ENCODE measurements around the gene CAVIN2. TPM values are rescaled to one million over a fixed set of nuclear protein-coding genes. Genes with fewer than 3 reads are reported as not detected.

The CAVIN2 gene
- total RNA-seq, 2 donors from 2014 or later, result 10.9 to 15.8 TPM

DNA sequence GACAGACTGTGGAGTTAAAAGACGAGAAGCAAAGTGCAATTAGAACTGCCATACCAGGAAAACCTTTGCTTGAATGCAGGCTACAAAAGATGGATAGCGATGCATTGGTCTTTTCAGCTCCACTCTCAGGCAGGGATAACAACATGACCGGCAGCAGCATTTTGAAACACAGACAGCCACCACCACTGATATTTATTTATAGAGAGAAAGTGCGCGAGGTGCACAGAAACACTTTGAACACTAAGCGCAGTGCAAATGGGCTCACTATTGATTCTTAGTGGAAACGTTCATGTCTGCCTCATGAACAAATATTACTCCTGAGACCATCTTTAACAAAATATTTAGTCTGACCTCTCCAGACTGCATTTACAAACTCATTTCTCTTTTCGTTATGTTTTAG is 32.9 kb downstream of the CAVIN2 start:
- DNase-seq, result no peak
- no peak overlapping the region for H3K4me3 ChIP-seq
- no peaks in the 10 kb centered on the region for H3K9me3 ChIP-seq
- H3K27me3 ChIP-seq, result no peaks in the 10 kb centered on the region
- no peaks in the 10 kb centered on the region for H3K4me1 ChIP-seq
- no peak overlapping the region for H3K27ac ChIP-seq
- ATAC-seq, result no peak
- H3K36me3 ChIP-seq (replicated peaks in 1 of 2; ENCODE audit: insufficient read depth in 1 of 2, low read depth in 2 of 2), result no peaks in the 10 kb centered on the region
- 64 to 65% methylated on average over 8 of the region's 8 CpGs for WGBS, 2 donors
- TF ChIP-seq, protein P1, sequence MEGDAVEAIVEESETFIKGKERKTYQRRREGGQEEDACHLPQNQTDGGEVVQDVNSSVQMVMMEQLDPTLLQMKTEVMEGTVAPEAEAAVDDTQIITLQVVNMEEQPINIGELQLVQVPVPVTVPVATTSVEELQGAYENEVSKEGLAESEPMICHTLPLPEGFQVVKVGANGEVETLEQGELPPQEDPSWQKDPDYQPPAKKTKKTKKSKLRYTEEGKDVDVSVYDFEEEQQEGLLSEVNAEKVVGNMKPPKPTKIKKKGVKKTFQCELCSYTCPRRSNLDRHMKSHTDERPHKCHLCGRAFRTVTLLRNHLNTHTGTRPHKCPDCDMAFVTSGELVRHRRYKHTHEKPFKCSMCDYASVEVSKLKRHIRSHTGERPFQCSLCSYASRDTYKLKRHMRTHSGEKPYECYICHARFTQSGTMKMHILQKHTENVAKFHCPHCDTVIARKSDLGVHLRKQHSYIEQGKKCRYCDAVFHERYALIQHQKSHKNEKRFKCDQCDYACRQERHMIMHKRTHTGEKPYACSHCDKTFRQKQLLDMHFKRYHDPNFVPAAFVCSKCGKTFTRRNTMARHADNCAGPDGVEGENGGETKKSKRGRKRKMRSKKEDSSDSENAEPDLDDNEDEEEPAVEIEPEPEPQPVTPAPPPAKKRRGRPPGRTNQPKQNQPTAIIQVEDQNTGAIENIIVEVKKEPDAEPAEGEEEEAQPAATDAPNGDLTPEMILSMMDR (IDR thresholded peaks at IDR 0.05), result no peak
- no peak for TF ChIP-seq POLR2A (IDR thresholded peaks at IDR 0.05)
- intact Hi-C loops (cut with DNase I), result loop anchor here (5.0 kb wide), 1 partner anchor 348 kb away; no protein-coding TSS in a partner anchor

DNA sequence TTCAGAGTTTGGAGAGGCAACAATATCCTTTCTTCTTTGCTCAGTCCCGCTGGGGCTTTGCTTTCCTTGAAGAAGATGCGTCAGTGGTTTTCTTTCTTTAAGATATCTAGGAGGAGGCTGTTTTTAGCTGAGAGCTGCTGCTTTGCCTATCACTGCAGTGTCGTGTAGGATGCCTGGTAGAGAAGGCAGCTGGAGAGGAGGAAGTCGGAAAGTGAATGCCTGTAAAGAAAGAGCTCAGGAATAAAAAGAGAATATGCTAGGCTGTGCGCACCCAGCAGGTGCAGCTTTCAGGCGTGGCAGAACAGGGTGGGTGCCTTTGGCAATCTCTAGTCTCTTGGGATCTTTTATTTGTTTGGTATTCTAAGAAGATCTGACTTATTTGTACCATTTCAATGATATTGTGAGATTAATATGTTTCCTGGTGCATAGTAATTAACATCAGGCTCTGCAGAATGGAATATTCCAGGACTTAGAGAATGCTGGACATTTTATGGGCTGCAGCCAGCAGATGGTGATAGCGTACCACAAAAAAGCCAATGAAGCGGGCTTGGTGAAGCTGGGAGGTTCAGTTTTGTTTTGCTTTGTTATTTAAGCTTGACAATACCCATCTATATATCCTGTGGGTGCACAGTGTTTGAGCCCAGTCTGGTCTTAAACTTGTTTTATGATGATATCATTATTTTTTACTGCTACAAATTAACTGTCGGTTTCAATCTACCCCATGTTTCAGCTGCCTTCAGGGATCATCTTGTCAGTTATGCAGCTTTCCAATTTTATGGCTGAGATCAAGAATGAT is 34.9 kb downstream of the CAVIN2 start:
- intact Hi-C loops (cut with DNase I), result loop anchor here (5.0 kb wide), 1 partner anchor 350 kb away; no protein-coding TSS in a partner anchor
- WGBS, 2 donors, result 38 to 41% methylated on average over 9 of the region's 9 CpGs

DNA sequence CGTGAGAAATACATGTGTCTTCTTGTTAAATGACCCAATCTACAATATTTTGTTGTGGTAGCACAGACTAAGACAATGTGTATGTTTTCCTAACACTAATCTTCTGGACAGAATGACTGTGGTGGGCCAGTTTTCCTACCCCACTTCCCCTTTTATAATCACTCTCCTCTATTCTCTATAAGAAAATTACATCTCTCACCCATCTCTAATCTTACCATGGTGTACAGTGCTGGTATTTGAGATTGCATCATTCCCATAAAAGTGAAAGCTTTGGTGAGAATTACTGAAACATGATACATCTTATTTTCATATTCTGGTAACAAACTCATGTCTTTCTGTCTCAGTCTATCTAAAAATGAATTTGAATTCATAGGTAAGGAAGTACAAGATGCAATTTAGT is 40.5 kb downstream of the CAVIN2 start:
- no peak overlapping the region for H3K27ac ChIP-seq
- H3K4me3 ChIP-seq, result no peak overlapping the region
- H3K36me3 ChIP-seq (replicated peaks in 1 of 2; ENCODE audit: insufficient read depth in 1 of 2, low read depth in 2 of 2), result no peaks in the 10 kb centered on the region
- no peak for ATAC-seq
- no peaks in the 10 kb centered on the region for H3K4me1 ChIP-seq
- 91 to 100% methylated on average over 1 of the region's 1 CpG for WGBS, 2 donors
- DNase-seq, result no peak
- no peaks in the 10 kb centered on the region for H3K9me3 ChIP-seq
- H3K27me3 ChIP-seq, result no peaks in the 10 kb centered on the region
- intact Hi-C loops (cut with DNase I), result no loop called here
- TF ChIP-seq, protein P1 (IDR thresholded peaks at IDR 0.05), result no peak
- TF ChIP-seq POLR2A (IDR thresholded peaks at IDR 0.05), result no peak

More for the DNA sequence above, 34.9 kb downstream of the CAVIN2 start:
- Histone ChIP-seq H3K36me3 (replicated peaks in 1 of 2; ENCODE audit: insufficient read depth in 1 of 2, low read depth in 2 of 2) (no peaks in the 10 kb centered on the region), H3K9me3 (no peaks in the 10 kb centered on the region), H3K27me3 (no peaks in the 10 kb centered on the region), H3K4me1 (no peaks in the 10 kb centered on the region), H3K4me3 (no peak overlapping the region), H3K27ac (no peak overlapping the region)
- TF ChIP-seq, protein P1 (IDR thresholded peaks at IDR 0.05), result peak; percentile 44 to 87 (median 75)
- no peak for TF ChIP-seq POLR2A (IDR thresholded peaks at IDR 0.05)
- ATAC-seq (peak; percentile 72), DNase-seq (peak; percentile 41 to 63 (median 59))

DNA sequence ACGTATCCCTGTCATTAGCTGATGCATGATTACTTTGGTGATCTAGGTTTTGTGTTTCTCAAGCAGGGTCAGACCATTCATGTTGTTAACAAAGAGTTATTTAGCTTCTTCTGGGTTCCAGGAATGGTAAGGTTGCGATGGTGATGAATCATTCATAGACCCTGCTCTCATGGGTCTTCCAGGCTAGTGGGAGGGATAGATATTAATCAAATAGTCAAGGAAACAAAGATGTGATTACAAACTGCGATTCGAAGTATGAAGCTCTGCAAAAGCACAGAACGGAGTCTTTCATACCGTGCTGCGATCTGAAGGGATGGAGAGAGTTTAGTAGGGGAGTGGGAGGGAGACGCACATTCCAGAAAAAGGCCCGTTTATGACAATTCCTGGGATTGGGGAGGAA is 42.1 kb downstream of the CAVIN2 start:
- DNase-seq, result no peak
- Histone ChIP-seq H3K27ac (no peak overlapping the region), H3K36me3 (replicated peaks in 1 of 2; ENCODE audit: insufficient read depth in 1 of 2, low read depth in 2 of 2) (no peaks in the 10 kb centered on the region), H3K4me1 (no peaks in the 10 kb centered on the region), H3K27me3 (no peaks in the 10 kb centered on the region), H3K4me3 (no peak overlapping the region), H3K9me3 (no peaks in the 10 kb centered on the region)
- TF ChIP-seq, protein P1 (IDR thresholded peaks at IDR 0.05), result no peak
- TF ChIP-seq POLR2A (IDR thresholded peaks at IDR 0.05), result no peak
- ATAC-seq, result no peak
- intact Hi-C loops (cut with DNase I), result no loop called here
- 65 to 70% methylated on average over 9 of the region's 9 CpGs for WGBS, 2 donors

DNA sequence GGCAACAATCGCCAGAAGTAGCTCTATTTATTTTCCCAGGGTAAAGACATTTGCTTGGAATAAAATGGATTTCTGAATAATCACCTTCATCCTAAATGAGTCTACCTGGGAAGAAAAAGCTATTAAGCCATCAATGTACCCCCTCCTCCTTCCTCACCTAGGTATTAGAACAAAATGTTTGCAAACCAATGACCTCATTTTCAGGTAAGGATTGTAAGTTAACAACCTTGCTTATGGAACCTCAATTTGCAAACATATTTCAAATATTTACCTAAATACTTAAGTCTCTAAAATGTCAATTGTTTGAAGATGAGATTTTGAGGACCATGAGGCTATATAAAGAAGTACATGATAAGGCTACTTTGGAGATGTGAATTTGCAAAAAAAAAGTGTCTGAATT is 43.9 kb downstream of the CAVIN2 start:
- Histone ChIP-seq H3K4me3 (no peak overlapping the region), H3K36me3 (replicated peaks in 1 of 2; ENCODE audit: insufficient read depth in 1 of 2, low read depth in 2 of 2) (no peaks in the 10 kb centered on the region), H3K4me1 (no peaks in the 10 kb centered on the region), H3K9me3 (no peaks in the 10 kb centered on the region), H3K27me3 (no peaks in the 10 kb centered on the region), H3K27ac (no peak overlapping the region)
- ATAC-seq, result no peak
- intact Hi-C loops (cut with DNase I), result no loop called here
- TF ChIP-seq POLR2A (IDR thresholded peaks at IDR 0.05), result no peak
- TF ChIP-seq, protein P1 (IDR thresholded peaks at IDR 0.05), result no peak
- DNase-seq, result no peak
- 73 to 83% methylated on average over 1 of the region's 1 CpG for WGBS, 2 donors

Measured in body of pancreas (tissue), 4 donors.